ENCODE data around the gene DENND1A. TPM values are rescaled to one million over a fixed set of nuclear protein-coding genes. Genes with fewer than 3 reads are reported as not detected.

The DENND1A gene
- total RNA-seq, 4 donors from 2014 or later = 20.9 to 33.6 (median 23.7) TPM

GRCh38 chr9:123591283-123591682, 338.6 kb downstream of the DENND1A start:
- ATAC-seq = no peak
- H3K36me3 ChIP-seq = no peaks in the 10 kb centered on the region
- H3K27ac ChIP-seq = no peak overlapping the region
- H3K4me1 ChIP-seq = no peaks in the 10 kb centered on the region
- H3K9me3 ChIP-seq = peaks cover 0 to 12% (median 0%) of the 10 kb centered on the region in 3 donors
- TF ChIP-seq, protein P1, sequence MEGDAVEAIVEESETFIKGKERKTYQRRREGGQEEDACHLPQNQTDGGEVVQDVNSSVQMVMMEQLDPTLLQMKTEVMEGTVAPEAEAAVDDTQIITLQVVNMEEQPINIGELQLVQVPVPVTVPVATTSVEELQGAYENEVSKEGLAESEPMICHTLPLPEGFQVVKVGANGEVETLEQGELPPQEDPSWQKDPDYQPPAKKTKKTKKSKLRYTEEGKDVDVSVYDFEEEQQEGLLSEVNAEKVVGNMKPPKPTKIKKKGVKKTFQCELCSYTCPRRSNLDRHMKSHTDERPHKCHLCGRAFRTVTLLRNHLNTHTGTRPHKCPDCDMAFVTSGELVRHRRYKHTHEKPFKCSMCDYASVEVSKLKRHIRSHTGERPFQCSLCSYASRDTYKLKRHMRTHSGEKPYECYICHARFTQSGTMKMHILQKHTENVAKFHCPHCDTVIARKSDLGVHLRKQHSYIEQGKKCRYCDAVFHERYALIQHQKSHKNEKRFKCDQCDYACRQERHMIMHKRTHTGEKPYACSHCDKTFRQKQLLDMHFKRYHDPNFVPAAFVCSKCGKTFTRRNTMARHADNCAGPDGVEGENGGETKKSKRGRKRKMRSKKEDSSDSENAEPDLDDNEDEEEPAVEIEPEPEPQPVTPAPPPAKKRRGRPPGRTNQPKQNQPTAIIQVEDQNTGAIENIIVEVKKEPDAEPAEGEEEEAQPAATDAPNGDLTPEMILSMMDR (IDR thresholded peaks at IDR 0.05) = no peak
- TF ChIP-seq POLR2A (IDR thresholded peaks at IDR 0.05) (no peak), POLR2AphosphoS5 (IDR thresholded peaks at IDR 0.05) (no peak), EP300 (IDR thresholded peaks at IDR 0.05) (no peak)
- WGBS, 2 donors (ENCODE audit: low coverage in 1 of 2) = 100% methylated on average over 4 of the region's 4 CpGs
- H3K4me3 ChIP-seq = no peak overlapping the region
- H3K27me3 ChIP-seq = no peaks in the 10 kb centered on the region

GRCh38 chr9:123590499-123590898, 339.4 kb downstream of the DENND1A start:
- Histone ChIP-seq H3K27ac (no peak overlapping the region), H3K9me3 (peaks cover 0 to 12% (median 0%) of the 10 kb centered on the region in 3 donors), H3K4me3 (no peak overlapping the region), H3K4me1 (no peaks in the 10 kb centered on the region), H3K36me3 (no peaks in the 10 kb centered on the region), H3K27me3 (no peaks in the 10 kb centered on the region)
- no peak for TF ChIP-seq POLR2A (IDR thresholded peaks at IDR 0.05)
- no peak for TF ChIP-seq POLR2AphosphoS5 (IDR thresholded peaks at IDR 0.05)
- TF ChIP-seq, protein P1 (IDR thresholded peaks at IDR 0.05) = no peak
- TF ChIP-seq EP300 (IDR thresholded peaks at IDR 0.05) = no peak
- WGBS, 2 donors (ENCODE audit: low coverage in 1 of 2) = 84 to 93% methylated on average over 3 of the region's 3 CpGs
- ATAC-seq = no peak

DNA sequence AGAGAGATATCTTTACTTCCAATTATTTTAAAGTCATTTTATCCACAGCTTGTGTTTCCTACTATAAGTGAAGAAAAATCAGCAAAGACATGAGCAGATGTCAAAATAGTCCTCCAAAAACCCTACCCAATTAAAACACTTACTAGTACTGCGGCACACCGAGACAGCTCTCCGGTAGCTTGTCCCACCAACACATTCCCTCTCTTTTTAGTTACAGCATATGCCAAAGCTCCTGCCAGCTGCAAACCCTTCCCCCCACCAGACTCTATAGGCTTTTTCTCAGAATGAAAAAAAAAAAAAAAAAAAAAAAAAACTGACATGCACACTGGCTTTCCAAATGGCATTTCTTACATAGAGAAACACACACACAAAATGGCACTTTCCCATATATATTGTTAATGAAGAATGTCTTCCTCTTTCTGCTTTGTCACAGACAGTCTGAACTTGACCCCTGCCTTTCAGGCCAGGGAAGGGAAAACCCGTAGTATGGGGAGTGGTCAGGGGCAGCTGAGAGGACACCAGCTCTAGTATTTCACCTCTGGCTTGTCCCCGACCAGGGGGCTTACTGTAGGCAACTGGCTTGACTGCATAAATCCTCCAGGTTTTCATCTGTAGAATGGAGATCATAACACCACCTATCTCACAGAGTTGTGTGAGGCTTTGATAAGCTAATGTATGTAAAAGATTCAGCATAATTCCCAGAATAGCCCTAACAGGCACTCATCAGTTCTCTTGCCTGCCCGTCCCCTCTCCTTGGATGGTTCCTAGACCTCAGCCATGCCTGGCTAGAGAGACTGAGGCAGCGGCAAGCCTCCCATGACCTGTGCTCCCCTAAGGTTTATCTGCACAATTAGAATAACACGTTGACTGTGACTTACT, 340.3 kb downstream of the DENND1A start:
- TF ChIP-seq EP300 (IDR thresholded peaks at IDR 0.05) = no peak
- TF ChIP-seq, protein P1 (IDR thresholded peaks at IDR 0.05) = no peak
- H3K27ac ChIP-seq = no peak overlapping the region
- 91% methylated on average over 6 to 7 of the region's 8 CpGs for WGBS, 2 donors (ENCODE audit: low coverage in 1 of 2)
- peaks cover 0 to 12% (median 0%) of the 10 kb centered on the region in 3 donors for H3K9me3 ChIP-seq
- H3K4me1 ChIP-seq = no peaks in the 10 kb centered on the region
- H3K27me3 ChIP-seq = no peaks in the 10 kb centered on the region
- ATAC-seq = no peak
- H3K4me3 ChIP-seq = no peak overlapping the region
- no peaks in the 10 kb centered on the region for H3K36me3 ChIP-seq

DNA sequence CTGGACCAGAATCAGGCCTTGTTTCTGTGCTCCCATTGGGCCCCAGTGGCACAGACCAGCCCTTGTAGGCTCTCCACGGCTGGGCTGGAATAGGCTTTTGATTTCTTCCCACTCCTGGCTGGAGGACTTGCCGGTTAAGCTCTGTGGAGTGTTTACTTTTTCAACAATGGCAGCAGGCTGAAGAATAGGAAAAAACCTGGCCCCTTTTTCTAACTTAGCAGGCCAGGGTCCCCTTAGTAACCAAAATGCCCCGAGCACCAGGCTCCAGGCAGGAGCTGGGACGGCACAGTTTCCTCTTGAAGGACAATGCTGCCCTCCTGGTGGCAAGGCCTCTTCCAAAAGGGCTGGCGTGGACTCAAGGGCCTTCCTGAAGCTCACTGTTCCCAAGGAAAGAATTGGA, 343.7 kb downstream of the DENND1A start:
- peaks cover 0 to 12% (median 0%) of the 10 kb centered on the region in 3 donors for H3K9me3 ChIP-seq
- no peaks in the 10 kb centered on the region for H3K4me1 ChIP-seq
- H3K27ac ChIP-seq = no peak overlapping the region
- H3K27me3 ChIP-seq = no peaks in the 10 kb centered on the region
- WGBS, 2 donors (ENCODE audit: low coverage in 1 of 2) = no CpG with 5 or more reads among the region's 5 CpGs
- TF ChIP-seq POLR2AphosphoS5 (IDR thresholded peaks at IDR 0.05) (no peak), POLR2A (IDR thresholded peaks at IDR 0.05) (no peak), EP300 (IDR thresholded peaks at IDR 0.05) (no peak)
- H3K36me3 ChIP-seq = peaks cover 0 to 19% of the 10 kb centered on the region in 2 donors
- no peak overlapping the region for H3K4me3 ChIP-seq
- ATAC-seq = no peak

DNA sequence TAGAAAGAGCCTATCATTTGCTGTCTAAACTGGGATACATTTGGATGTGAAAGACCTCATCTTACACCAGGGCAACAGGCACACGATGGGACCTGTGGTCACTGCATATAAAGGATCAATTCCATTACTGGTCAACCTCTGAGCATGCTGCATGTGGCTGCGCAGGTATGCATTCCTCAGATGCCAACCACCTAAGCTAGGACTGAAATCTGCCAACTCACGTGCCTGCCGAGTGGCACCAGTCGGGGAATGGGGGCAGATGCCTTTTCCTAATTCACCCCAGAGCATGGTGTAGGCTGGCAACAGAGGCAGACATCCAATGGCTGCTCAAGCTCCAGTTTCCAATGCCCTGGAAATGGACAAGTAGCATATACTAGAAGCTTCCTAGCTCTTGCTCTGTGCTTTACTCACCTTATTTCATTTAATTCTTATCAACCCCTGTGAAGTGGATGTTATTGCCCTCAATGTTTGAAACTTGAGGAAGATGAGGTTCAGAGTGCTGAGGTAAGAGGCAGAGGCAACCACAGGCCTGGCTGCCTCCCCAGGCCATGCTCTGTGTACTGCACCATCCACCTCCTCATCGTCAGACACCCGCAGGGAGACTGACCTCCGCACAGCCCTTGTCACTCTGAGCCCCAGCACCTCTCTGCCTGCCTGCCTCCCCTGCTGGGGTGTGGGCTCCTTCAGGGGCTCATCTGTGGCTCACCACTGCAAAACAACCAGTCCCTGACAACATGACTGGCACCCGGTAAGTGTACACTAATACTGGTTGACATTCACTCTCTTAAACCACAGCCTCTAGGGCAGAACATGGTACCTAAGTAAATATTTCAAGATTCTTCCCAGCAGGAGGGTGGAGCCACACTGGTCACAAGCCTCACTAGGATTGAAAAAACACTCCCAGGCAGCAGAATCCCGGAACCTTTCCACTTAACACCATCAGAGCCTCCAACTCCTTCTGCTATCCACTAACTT, 345.4 kb downstream of the DENND1A start:
- no peak overlapping the region for H3K27ac ChIP-seq
- no peak overlapping the region for H3K4me3 ChIP-seq
- H3K36me3 ChIP-seq = peaks cover 0 to 30% of the 10 kb centered on the region in 2 donors
- no peaks in the 10 kb centered on the region for H3K27me3 ChIP-seq
- H3K9me3 ChIP-seq = peaks cover 0 to 12% (median 0%) of the 10 kb centered on the region in 3 donors
- ATAC-seq = no peak
- H3K4me1 ChIP-seq = no peaks in the 10 kb centered on the region
- TF ChIP-seq POLR2A (IDR thresholded peaks at IDR 0.05) = no peak
- no peak for TF ChIP-seq EP300 (IDR thresholded peaks at IDR 0.05)
- TF ChIP-seq POLR2AphosphoS5 (IDR thresholded peaks at IDR 0.05) = no peak
- TF ChIP-seq, protein P1 (IDR thresholded peaks at IDR 0.05) = no peak
- 98 to 100% methylated on average over 5 to 8 of the region's 10 CpGs for WGBS, 2 donors (ENCODE audit: low coverage in 1 of 2)
